Stimulated activated CD8-positive, alpha-beta memory T cell treated with anti-CD3 and anti-CD28 coated beads, Interleukin-2, amount 100 ng/mL, for 48 hours (primary cell): ENCODE measurements around the gene HS6ST1.

ENCODE experiments used
- DNase-seq, 2 donors: peaks; one replicate each; pipeline ENCODE4 v3.0.0-alpha.2; 2020; ENCODE audit warnings: low read depth in 2 of 2

The HS6ST1 gene

DNA sequence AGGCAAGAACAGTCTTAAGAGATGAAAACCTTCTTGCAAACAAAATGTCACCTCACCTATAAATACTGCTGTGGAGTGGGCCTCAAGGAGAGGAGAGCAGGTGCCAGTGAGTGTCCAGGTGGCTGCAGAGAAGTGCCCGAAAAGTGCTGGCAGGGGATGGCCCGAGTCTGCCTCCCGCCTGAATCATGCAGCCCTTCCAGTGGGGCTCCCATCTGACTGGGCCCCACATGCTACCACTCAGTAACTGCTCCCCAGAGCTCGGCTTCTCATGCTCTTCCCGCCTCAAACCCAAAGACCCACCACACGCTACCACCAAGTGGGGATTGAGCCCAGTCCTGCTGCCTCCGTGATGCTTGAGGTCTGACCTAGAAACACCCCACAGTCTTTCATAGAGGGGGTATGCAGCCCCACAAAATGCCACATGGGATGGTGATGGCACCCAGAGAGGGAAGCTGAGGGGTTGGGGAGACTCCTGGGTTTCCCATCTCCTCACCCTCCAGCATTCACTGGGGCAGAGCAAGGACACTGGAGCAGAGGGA lies 7.4 kb downstream of the HS6ST1 start:
- DNase-seq = no peak

DNA sequence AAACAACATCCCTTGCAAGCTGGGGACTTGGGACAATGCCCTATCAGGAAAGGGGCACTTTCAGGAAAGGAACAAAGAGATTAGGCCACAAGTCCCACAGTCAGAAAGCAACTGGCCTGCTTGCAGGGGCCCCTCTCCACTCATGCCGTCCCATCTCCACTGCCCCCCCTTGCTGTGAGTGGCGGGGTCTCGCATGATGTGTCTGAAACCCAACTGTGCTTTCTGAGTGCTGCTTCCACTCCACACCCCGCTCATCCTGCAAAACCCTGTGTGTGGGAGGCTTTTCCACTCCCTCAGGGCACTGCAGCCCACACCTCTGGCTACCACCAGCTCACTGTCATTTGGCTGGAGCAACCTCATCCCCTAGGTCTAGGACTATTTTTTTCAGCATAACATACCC lies 7.9 kb downstream of the HS6ST1 start:
- no peak for DNase-seq

DNA sequence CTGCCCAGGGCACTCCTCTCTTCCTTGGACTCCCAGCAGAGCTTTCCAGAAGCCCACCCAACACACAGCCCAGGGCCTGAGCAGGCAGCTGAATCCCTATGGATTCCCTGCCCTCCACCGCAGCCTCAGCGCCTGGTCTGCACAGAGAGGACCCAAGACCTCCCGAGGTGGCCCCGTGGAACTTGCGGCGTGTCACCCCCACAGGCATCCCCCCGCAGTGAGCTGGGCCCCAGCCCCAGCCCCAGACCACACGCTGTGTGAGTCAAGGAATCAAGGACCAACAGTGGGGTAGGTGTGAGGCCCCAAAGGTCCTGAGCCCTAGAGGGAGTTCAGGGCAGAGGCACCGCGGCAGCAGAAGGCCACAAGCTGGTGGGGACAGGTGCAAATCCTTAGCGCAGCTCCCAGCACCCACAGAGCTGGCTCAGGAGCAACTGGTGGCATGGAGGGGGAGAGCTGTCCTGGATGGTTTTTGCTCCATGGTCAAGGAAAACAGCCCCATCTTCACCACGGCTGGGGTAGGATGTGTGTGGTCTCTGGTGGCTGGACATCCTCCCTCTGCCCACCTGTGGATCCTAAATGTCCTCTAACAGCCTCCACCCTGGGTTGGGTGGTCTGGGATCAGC lies 8.5 kb downstream of the HS6ST1 start:
- DNase-seq = no peak

DNA sequence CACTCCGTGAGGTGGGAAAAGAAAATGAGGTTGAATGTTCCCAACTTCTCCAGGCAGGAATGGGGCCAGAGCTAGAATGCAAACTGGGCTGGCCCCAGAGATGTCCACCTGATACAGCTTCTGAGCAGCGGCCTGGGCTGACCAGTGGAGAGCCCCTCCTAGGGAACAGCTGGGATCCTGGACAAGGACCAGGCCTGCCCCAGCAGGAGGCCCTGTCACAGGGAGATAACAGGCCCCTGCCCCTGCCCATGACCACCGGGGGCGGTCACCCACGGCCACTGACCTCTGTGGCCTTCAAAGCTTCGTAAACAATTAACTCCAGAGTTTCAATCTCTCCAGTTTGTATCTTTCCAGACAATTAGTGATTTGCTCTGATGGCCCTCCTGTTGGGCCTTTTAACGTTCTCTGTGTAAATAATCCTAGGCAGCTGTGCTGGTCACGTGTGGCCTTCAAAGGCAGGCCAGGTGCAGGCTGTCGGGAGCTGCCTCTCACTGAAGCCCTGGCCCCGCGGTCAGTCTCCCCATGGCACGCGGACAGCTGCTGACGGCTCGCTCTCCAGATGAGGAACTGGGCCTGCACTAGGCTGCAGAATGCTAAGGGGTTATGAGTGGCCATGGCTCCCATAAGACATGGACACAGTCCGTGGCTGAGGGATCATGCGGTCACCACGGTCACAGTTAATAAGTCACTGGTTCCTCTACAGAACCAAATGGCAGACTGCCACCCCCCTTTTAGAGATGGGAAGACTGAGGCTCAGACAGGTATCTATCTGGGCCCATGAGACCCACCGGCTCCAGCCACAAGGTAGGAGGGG lies 9.2 kb downstream of the HS6ST1 start:
- no peak for DNase-seq

DNA sequence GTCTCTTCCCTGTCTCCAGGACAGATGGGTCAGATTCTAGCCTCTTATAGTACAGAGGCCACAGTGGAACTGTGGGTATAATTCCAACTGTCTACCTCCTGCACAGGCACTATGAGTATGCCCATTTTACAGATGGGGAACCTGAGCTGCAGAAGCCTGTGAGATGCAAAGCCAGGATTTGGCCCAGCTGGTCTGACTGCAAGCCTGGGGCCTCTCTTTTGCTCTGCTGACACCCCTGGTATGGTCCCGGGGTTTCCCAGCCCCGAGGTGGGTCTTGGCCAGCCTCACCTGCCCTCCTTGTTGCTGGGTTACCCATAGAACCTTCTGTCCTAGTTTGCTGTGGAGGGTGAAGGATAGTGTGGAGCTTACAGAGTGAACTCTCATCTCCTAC lies 9.8 kb downstream of the HS6ST1 start:
- no peak for DNase-seq

DNA sequence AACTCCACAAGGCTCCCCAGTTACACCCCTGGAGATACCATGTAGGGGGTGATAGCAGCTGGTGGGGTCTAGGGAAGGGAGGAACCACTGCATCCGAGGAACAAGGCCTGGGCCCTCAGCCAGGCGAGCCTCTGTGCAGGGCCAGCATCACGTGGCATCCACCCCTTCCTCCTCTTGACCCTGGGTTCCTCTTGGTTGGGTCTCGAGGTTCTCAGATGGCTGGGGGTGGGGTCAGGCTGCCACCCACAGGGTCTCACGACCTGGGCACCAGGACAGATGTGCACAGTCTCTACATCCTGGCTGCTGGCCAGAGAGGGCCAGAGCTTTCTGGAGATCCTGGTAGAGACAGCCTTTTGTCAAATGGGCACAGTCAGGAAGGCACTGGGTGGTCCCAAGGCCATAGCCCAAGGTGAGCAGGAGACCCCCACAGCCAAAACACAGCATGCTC lies 10.4 kb downstream of the HS6ST1 start:
- DNase-seq = no peak

DNA sequence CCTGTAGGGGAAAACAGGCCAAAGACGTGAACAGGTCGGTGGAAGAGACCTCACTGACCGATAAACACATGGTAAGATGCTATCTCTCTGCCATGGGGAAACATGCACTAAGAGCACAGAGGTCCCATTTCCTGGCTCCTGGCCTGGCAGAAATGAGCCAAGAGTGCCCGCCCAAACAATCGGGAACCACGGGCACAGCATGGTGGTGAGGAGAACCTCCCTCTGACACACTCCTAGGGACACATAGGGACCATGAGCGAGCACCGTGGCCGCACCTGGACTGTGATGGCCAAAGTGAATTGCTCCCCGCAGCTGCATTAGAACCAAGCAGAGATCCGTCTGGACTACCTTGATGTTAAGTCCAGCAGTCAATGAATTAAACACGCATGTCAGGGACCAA lies 11.1 kb downstream of the HS6ST1 start:
- no peak for DNase-seq

DNA sequence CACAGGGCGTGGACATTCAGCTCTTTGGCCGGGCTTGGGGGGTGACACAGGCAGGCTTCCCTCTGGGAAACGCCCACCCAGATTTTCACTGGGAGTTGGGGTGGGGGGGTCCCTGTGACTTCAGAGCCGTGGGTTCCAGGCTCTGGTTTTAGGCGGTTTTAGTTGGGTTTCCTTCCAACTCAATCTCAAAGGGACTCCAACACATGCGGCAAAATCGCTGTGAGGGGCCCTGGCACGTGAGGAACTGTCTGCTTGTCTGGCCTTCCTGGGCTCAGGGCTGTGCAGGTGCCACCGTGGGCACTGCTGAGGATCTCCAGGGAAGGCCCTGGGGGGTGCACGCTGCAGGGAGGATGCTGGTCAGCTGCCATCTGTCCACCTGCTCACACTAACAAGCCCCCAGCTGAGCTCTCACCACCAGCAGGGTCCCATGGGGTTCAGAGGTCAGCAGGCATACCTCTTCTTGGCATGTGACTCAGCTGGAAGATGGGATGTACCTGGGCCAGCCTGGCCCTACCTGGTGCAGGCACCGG lies 11.7 kb downstream of the HS6ST1 start:
- no peak for DNase-seq

DNA sequence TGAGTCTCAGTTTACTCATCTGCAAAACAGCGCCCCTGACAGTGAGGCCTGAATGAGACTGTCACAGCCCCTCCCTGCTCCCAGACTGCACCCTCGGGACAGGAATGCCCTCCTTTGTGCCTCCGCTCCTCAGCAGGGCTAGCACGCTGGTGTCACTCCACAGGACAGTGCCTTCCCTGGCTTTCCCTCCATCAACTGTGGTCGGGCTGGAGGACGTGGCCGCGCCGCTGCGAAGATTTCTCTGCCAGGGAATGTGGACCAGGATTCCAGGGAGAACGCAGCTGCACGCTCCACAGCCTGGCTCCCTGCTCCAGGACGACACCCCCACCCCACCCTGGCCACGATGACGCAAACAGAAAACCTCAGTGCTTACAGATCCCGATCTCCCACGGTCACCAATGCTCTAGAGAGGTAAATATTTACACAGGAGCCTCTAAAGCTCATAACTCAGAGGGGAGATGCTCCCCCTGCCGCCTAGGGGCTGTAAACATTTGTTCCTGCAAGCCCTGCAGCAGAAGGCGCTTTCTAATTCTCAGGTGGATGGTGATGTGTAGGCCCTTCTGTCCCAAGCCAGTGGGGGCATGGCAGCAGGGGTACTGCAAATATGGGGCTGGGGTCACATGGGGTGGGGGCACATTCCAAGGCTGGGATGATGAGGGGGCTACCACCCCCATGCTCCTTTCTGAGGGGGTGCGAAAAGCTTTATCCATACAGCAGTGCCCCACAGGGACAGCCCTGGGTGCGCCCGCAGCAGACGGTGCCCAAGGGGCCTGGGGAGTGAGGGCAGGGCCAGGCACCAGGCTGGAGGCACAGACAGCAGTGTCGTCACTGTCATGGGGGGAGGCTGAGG lies 12.4 kb downstream of the HS6ST1 start:
- DNase-seq = no peak

DNA sequence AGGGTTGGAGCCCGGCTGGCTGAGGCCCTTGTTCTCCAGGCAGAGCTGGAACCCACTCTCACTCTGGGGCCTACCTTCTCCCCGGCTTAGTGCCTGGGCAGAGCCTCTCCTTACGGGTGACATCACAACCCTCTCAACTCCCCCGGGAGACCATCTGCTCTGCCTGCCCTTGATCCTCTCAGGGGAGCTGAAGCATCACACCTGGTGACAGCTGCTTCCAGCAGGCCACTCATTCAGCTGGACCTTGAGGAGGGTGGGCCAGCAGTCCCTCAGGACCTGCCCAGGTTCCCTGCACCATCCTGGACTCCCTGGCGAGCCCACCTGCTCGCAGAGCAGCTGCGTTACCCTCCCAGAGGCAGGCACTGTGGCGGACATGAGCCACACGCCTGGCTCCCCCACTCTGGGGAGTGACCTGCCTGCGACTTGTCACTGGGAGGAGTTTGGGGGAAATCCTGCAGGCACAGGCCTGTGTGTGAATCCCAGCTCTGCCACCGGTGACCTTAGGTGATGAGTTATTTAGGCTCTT lies 13.1 kb downstream of the HS6ST1 start:
- DNase-seq = no peak

DNA sequence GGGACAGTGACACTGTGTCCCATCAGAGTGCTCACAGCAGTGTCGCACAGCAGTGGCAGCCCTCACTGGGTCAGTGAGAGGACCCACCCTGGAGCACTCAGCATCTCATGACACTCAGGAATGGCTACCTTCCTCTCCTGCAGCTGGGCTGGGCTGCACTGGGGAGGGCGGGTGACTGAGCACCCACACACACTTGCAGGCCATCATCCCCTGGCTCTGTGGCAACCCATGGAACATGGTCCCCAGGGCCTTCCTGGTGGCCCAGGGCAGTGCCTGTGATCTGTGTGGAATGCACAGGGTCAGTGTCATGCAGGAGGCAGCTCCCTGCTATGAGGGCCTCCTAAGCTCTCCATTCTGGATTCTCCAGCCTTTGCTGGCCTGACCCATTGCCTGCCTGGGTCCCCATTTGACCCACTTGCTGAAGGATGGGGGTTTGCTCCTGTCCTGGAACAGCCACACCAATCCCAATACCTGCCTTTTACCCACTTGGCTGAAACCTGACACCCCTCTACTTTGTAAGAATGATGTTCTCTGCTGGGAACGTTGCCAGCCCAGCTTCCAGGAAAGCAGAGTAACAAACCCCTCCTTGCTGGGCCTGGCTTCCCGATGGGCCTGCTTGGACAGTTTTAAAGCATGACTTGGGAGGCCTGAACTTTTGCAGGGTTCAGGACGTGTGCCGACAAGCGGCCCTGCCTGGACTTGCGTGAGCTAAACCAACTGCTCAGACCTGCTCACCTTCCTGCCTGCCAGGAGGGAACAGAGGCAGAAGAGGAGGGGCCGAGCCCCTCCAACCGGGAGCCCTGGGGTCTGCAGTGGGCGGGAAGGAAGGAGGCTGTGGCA lies 13.7 kb downstream of the HS6ST1 start:
- no peak for DNase-seq

DNA sequence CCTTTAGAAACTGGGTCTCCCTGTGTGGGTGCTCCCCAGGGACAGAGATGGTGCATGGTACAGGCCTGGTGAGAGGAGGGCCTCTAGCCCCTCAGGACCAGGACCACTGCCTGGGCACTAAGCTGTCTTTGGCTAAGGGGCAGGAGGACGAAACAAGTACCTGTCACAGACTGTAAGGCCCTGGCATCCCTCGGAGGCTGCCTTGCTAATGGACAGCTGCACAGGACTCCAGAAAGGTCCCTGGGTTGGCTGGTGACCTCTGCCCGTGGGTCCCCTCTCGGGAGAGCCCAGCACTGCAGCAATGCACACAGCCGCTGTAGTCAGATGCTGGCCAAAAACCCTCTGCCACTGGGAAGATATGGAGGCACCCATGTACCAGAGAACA lies 14.3 kb downstream of the HS6ST1 start:
- DNase-seq = no peak

DNA sequence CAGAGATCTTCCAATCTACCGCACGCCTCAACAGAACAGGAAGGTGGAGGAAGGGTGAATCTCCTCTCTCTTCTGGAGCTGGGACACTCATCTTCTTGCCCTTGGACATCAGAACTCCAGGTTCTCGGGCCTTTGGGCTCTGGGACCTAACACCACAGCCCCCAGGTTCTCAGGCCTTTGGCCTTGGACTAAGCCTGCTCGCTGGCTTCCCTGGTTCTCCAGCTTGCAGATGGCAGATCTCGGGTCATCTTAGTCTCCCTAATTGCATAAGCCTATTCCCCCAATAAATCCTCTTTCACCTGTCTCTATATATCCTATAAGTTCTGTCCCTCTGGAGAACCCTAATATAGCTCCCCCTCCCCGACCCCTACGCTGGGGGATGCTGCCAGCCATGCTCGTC lies 14.8 kb downstream of the HS6ST1 start:
- no peak for DNase-seq

DNA sequence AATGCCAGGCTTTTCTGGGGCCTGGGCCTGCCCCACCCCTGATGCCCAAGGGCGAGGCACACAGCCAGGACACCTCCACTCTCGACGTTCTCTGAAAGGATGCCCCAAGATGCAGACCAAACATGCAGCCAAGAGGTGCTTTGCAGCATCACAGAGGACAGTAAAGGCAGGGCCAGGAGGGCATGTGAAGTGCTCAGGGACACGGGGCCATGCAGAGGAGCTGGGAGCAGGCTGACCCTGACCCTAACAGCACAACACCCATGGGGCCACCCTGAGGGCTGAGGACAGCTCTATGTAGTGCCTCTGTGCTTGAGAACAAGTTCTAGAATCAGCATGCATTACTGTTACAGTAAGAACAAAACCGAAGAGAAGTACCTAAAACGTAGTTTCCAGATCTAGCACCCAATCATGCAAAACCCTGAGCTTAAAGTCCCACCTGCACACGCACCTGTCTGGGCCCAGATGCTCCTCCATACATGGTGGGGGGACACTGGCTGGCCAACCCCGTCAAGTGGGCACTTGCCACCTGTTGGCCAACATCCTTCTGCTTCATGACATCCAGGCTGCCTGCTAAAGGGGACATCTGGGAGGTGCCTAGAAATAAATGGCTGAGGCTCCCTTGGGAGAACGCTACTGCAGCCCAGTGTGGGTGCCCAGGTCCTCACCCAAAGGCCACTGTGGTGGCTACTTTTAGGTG lies 15.4 kb downstream of the HS6ST1 start:
- no peak for DNase-seq

DNA sequence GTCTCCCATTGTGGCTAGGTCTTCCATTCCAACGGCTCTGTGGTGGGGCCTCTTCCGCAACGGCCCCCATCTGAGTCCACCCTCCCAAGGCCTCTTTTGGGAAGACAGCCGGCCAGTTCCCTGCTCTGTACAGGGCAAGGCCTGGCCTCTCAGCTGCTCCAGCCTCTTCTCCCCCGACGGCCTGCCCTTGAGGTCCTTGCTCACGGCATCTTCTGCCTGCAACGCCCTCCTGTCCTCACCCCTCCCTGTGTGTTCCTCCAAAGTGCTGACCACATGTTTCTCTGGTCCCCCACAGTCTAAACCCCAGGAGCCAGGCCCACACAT lies 16.0 kb downstream of the HS6ST1 start:
- no peak for DNase-seq

DNA sequence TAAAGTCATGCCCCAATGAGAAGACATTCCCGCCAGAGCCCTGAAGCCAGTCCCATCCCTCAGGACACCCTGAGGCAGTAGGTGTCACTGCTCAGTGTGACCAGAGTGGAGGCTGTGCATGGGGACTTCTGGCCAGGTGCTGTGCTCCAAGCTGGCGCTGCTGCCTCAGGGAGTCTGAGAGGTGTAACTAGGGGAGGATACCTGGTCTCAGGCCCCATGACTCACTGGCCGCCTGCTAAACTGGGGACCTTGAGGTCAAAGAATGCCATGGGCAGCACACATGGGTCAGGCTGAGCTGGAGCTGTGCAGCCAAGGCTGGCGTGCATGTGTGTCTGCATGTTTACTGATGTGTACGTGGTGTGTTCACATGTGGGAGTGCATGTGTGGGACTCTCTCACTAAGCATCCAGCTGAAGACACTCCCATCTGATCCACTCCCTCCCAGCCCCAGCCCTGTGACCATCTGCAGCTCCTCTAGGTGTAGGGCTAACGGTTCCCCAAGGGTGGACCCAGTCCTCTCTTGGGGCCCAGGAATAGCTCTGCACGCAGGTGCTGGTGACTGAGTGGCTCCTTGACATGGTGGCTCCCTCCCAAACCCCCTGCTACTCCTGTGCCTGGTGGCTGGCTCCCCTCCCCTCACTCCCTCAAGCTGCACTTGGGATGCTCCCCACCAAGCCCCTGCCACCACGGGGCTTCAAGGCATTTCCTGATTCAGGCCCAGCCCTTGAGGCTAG lies 16.5 kb downstream of the HS6ST1 start:
- DNase-seq = no peak

DNA sequence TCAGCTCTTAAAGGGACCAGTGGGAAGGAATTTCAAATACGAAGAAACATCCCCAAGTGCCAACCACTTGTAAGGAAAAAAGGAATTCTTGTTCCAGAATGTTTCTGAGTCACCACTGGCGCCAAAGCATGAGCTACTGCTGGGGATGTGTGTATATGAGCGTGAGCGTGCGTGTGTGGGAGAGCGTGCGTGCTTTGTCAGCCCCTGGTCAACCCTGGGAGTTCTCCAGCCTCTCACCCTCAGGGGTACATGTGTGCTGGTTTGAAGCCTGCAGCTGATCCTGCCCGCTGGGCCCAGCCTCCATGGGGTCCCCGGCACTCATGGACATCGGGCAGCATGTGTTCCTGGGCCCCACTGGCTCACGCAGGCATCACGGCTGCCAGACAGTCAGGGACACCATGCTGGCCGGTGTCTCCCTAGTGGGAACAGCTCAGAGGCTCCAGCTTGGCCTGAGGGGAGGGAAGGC lies 17.1 kb downstream of the HS6ST1 start:
- no peak for DNase-seq

DNA sequence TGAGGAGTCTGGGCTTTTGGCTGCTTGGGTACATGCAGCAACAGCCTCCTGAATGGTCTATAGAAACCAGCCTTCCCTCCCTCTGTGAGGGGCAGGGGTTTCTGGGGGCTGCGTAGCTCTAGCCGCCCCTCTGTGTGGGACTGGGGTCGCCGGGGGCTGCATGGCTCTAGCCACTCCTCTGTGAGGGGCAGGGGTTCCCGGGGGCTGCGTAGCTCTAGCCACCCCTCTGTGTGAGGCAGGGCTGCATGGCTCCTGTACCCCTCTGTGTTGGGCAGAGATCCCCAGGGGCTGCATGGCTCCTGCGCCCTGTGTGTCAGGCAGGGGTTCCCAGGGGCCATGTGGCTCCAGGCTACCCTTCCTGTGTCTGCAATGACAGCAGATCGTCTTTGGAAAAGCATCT lies 17.6 kb downstream of the HS6ST1 start:
- DNase-seq = no peak

DNA sequence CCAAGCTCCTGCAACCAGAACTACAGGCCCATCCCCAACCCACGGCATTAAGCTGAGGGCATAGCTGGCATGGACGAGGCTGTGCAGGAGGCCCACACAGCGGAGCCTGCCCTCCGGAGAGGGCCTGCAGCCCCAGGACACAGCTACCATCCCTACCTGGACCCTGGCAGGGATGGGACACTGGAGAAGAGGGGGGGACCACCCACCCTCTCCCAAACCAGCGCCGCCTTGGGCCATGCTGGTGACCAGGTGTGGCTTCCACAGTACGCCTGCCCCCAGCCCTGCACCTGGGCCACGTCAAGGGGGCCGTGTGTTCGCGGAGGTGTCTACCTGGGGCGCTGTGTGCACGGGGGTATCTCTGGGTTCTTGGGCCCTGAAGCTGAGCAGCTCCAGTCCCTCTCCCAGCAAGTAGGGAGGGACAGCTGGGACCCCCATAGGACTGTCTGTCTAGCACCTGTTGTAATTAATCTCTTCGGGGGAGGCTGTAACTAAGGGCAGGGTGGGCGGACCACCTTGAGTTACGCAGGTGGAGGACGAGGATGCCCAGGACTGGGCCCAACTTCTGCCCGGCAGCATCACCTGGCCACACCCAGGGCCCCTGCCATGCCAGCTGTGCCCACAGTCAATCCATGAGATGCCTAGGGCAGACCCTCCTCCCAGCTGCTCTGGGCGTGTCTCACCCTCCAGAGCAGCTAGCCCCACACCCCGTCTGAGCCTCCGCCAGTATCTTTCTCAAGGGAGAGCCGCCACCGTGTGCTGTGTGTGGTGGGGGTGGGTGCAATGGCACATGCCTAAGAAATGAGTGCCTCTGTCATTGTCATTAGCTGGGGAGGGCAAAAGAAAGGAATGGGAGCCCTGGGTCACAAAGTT lies 18.3 kb downstream of the HS6ST1 start:
- no peak for DNase-seq
